Spleen (tissue), 11 donors: ENCODE results near the gene FXYD5. TPM values are rescaled to one million over a fixed set of nuclear protein-coding genes. Genes with fewer than 3 reads are reported as not detected.
A peak's percentile ranks its signal among the peaks of the same experiment; 100 is the strongest.

Experiments used
- DNase-seq: peaks from one replicate; pipeline ENCODE4 v3.0.0-alpha.2; 2020
- H3K27ac ChIP-seq, 8 donors: fragments of 200-600 bp; sonication (generic) in 7 of 8; 1 replicate in 4 of 8; 2 replicates in 4 of 8; pipeline versions ENCODE4 v1.5.0 to v1.8.0; 2016 to 2021; ENCODE audit warnings: inconsistent platforms in 4 of 8, mild to moderate bottlenecking in 4 of 8, moderate library complexity in 1 of 8
- H3K27me3 ChIP-seq, 7 donors: fragments of 200-600 bp; sonication (generic) in 6 of 7; replicated peaks in 1 of 7; 1 replicate in 4 of 7; 2 replicates in 3 of 7; pipeline versions ENCODE4 v1.5.0 to v1.8.0; 2016 to 2021; ENCODE audit warnings: inconsistent platforms in 3 of 7, mild to moderate bottlenecking in 1 of 7
- H3K36me3 ChIP-seq, 6 donors: fragments of 200-600 bp; sonication (generic) in 5 of 6; 1 replicate in 4 of 6; 2 replicates in 2 of 6; pipeline versions ENCODE4 v1.5.0 to v1.8.0; 2016 to 2021; ENCODE audit warnings: inconsistent platforms in 2 of 6
- H3K4me1 ChIP-seq, 6 donors: fragments of 200-600 bp; sonication (generic) in 5 of 6; 1 replicate in 3 of 6; 2 replicates in 3 of 6; pipeline versions ENCODE4 v1.5.0 to v1.8.0; 2016 to 2021; ENCODE audit warnings: inconsistent platforms in 3 of 6
- H3K4me3 ChIP-seq, 8 donors: fragments of 200-600 bp; sonication (generic) in 7 of 8; 1 replicate in 4 of 8; 2 replicates in 4 of 8; pipeline versions ENCODE4 v1.5.0 to v1.8.0; 2016 to 2021; ENCODE audit warnings: inconsistent platforms in 4 of 8, mild to moderate bottlenecking in 4 of 8, moderate library complexity in 2 of 8
- H3K9me3 ChIP-seq, 8 donors: fragments of 200-600 bp; sonication (generic) in 7 of 8; 1 replicate in 4 of 8; 2 replicates in 4 of 8; pipeline versions ENCODE4 v1.5.0 to v1.8.0; 2016 to 2021; ENCODE audit warnings: inconsistent platforms in 4 of 8
- POLR2A ChIP-seq, 3 donors: fragments of 450-650 bp; IDR thresholded peaks; one replicate each; pipeline ENCODE4 v1.5.1; 2017; ENCODE audit warnings: antibody characterized with exemption in 3 of 3, mild to moderate bottlenecking in 1 of 3
- POLR2AphosphoS5 ChIP-seq, 3 donors: sonication (generic); formaldehyde crosslinking; IDR thresholded peaks; one replicate each; pipeline ENCODE4 v1.5.1; 2017; ENCODE audit warnings: antibody characterized with exemption in 3 of 3
- WGBS, 5 donors: extraction: QIAGEN DNeasy Blood & Tissue Kit in 3 of 5; methylation state at CpG; one replicate each; pipeline versions ENCODE4 v1.1.5 to v1.1.7; 2013 to 2018; 5-methylcytosine and 5-hydroxymethylcytosine counted together
- intact Hi-C: fragments of 100-400 bp; cut with DNase I; formaldehyde crosslinking; loops from one replicate; pipeline ENCODE4 v1.15.0; 2023; ENCODE audit warnings: low total_unique reads
- polyA plus RNA-seq, 3 donors: library from polyadenylated mRNA; stranded (reverse); fragments of 200-250 nt; gene quantifications; one replicate each; pipeline ENCODE4 v1.2.1, GENCODE V29; 2013
- total RNA-seq, 7 donors: library from RNA; depleted of rRNA in 3 of 7; stranded (reverse); fragments of >200 nt in 3 of 7; fragmentation: NEBNext Ultra II Directional in 4 of 7; extraction: Animal tissue kit (Norgen Biotek cat#: 25700) in 4 of 7; gene quantifications; one replicate each; pipeline versions ENCODE4 v1.1.0 to v1.2.1, GENCODE V29; 2016 to 2021
- TF ChIP-seq, protein P1 (sequence below), 11 experiments: fragments of 200-600 bp in 7 of 11; fragments of 450-650 bp in 4 of 11; sonication (generic) in 4 of 11; IDR thresholded peaks in 8 of 11; conservative IDR thresholded peaks in 3 of 11; 1 replicate in 7 of 11; 2 replicates in 4 of 11; pipeline versions ENCODE4 v1.4.0 to v1.8.0; 2016 to 2021; ENCODE audit warnings: antibody characterized with exemption in 11 of 11, inconsistent platforms in 4 of 11, mild to moderate bottlenecking in 1 of 11
- donor health status: healthy with polysubstance abuse.
- donor health status: DM: no; HTN: no; CAD: no; lungs with moderate emphysema.
- donor health status: DM: no; HTN: no; CAD: no.
- donor health status: Bipolar disorder and iron deficiency.
- donor health status: healthy.
- donor health status: DM: no; HTN: no; CAD: no.
- donor health status: DM: yes; HTN: yes; CAD: no.

Gene FXYD5
- total and polyA plus RNA-seq, 10 donors: 132 to 235 (median 175) TPM

DNA sequence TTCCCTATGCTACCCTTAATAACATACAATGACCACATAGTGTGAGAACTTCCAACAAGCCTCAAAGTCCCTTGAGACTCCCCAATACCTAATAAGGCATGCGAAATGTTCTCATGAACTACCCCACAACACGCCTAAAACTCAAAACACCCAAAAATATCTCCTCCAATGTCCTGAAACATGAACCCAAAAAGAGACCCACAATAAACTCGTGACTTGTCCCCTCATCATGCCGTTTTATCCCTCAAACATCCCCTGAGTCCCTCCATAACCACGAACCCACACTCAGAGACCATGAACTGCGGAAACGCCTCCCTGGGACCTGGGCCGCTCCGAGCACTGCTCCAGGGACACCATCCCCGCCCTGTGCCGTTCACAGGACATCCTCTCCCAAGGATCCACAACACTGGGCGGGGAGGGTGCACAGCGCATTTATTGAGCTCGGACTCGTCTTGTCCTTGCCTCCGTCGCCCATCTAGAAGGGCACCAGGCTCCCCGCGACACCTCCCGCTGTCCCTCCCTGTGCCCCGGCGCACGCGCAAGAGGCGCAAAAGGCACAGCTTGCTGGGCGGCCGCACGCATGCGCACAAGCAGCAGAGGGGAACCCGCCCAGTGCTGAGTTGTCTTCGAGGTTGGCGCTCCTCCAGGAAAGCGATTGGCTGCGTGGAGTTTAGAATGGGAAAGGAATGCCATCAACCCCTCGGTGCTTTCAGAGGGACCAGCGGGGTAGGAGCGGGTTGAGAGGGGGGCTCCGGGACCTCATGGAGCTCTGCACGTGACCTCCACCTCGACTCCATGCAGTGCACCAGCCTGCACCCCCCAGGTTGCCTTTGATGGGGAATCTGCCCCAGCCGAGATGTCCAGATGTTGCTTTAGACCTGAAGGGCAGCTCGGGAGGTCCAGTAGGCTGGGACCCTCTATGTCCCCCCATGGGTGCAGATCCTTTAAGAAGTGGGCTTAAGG, 30.2 kb upstream of the FXYD5 start:
- Histone ChIP-seq H3K9me3 (no peaks in the 10 kb centered on the region), H3K4me3 (peak overlapping the region; percentile 30 to 75 (median 46)), H3K4me1 (peaks cover 9 to 45% (median 30%) of the 10 kb centered on the region in 6 donors), H3K27ac (peak overlapping the region; percentile 48 to 90 (median 84)), H3K27me3 (no peaks in the 10 kb centered on the region), H3K36me3 (no peaks in the 10 kb centered on the region)
- intact Hi-C loops: no loop called here
- DNase-seq: peak; percentile 95
- WGBS, 5 donors: 10 to 20% (median 15%) methylated on average over 23 to 42 of the region's 42 CpGs
- TF ChIP-seq POLR2A (IDR thresholded peaks at IDR 0.05) (peak in 1 of 3 donors; percentile 15), POLR2AphosphoS5 (IDR thresholded peaks at IDR 0.05) (peak; percentile 97 to 99 (median 98))
- TF ChIP-seq, protein P1, sequence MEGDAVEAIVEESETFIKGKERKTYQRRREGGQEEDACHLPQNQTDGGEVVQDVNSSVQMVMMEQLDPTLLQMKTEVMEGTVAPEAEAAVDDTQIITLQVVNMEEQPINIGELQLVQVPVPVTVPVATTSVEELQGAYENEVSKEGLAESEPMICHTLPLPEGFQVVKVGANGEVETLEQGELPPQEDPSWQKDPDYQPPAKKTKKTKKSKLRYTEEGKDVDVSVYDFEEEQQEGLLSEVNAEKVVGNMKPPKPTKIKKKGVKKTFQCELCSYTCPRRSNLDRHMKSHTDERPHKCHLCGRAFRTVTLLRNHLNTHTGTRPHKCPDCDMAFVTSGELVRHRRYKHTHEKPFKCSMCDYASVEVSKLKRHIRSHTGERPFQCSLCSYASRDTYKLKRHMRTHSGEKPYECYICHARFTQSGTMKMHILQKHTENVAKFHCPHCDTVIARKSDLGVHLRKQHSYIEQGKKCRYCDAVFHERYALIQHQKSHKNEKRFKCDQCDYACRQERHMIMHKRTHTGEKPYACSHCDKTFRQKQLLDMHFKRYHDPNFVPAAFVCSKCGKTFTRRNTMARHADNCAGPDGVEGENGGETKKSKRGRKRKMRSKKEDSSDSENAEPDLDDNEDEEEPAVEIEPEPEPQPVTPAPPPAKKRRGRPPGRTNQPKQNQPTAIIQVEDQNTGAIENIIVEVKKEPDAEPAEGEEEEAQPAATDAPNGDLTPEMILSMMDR (IDR thresholded peaks at IDR 0.05 in 8 of 11, conservative IDR thresholded peaks at IDR 0.05 in 3 of 11): no peak

DNA sequence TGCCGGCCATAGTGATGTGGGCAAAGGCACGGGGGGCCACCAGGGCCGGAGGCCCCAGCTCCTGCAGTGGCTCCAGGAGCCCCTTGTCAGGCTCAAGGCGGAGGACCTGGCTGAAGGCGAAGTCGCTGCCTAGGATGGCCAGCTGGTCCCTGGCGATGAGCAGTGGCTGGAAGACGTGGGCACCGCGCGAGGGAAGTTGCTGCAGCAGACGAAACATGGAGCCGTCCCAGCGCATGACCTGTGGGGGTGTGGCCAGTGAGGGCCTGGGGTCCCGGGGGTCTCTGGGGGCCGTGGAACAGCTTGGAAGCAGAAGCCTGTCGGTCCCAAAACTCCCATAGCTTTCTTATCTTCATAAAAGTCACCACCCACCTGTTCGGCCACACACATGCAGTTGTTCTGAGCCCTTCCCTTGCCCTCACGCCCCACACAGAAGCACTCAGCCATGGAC, 29.2 kb upstream of the FXYD5 start:
- no peak for TF ChIP-seq POLR2AphosphoS5 (IDR thresholded peaks at IDR 0.05)
- no peak for TF ChIP-seq POLR2A (IDR thresholded peaks at IDR 0.05)
- TF ChIP-seq, protein P1 (IDR thresholded peaks at IDR 0.05 in 8 of 11, conservative IDR thresholded peaks at IDR 0.05 in 3 of 11): no peak
- H3K9me3 ChIP-seq: no peaks in the 10 kb centered on the region
- intact Hi-C loops: no loop called here
- H3K27me3 ChIP-seq: no peaks in the 10 kb centered on the region
- peak; percentile 78 for DNase-seq
- peak overlapping the region in 3 of 8 donors; percentile 84 to 88 (median 87) for H3K27ac ChIP-seq
- no peak overlapping the region for H3K4me3 ChIP-seq
- H3K4me1 ChIP-seq: peaks cover 9 to 37% (median 27%) of the 10 kb centered on the region in 6 donors
- H3K36me3 ChIP-seq: no peaks in the 10 kb centered on the region
- 83 to 93% (median 85%) methylated on average over 19 of the region's 19 CpGs for WGBS, 5 donors

DNA sequence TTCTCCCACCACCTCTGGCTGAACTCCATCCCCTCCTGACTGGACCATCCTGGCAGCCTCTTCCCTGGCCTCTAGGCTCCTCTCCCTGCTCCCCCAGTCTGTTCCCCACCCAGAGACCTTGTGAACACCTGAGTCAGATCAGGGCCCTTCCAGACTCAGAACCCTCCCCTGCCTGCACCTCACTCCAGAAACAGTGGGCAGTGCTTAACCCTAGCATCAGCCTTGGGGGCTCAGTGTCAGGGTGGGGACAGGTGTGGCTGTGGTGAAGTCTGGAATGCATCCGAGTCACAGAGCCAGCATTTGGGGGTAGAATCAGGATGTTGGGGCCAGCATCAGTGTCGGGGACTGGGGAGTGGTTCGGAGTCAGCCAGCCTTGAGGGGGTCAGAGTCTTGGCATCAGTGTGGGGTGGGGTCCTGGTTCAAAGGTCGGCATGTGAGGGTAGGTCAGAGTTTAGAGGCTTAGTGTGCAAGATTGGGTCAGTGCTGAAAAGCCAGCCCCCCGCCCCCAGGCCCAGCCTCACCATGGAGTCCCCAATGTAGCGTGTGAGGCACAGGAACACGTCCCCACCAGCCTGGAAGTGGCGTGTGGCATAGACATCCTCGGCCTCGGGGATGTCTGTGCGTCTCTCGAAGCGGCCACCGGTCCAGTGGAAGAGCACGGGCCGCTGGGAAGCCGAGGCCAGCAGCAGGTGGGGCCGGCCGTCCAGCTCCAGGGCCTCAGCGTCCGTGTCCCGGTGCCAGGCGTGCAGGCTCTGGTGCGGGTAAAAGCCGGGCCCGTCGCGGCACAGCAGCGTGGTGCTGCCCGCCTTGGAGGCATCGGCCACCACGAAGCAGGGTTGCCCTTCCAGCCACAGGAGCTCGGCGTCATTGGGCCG, 28.5 kb upstream of the FXYD5 start:
- TF ChIP-seq, protein P1 (IDR thresholded peaks at IDR 0.05 in 8 of 11, conservative IDR thresholded peaks at IDR 0.05 in 3 of 11): no peak
- no peak for TF ChIP-seq POLR2A (IDR thresholded peaks at IDR 0.05)
- TF ChIP-seq POLR2AphosphoS5 (IDR thresholded peaks at IDR 0.05): no peak
- intact Hi-C loops: no loop called here
- DNase-seq: no peak
- Histone ChIP-seq H3K4me3 (no peak overlapping the region), H3K36me3 (no peaks in the 10 kb centered on the region), H3K9me3 (no peaks in the 10 kb centered on the region), H3K4me1 (peaks cover 9 to 32% (median 24%) of the 10 kb centered on the region in 6 donors), H3K27ac (peak overlapping the region in 1 of 8 donors; percentile 88), H3K27me3 (no peaks in the 10 kb centered on the region)
- WGBS, 5 donors: 89 to 95% (median 90%) methylated on average over 9 to 35 of the region's 35 CpGs
